Measurements from ENCODE around the gene CD22. TPM values are rescaled to one million over a fixed set of nuclear protein-coding genes. Genes with fewer than 3 reads are reported as not detected.

Gene CD22
- total and polyA plus RNA-seq, 8 donors = 2.0 to 5.7 (median 4.0) TPM; not detected in 3

DNA sequence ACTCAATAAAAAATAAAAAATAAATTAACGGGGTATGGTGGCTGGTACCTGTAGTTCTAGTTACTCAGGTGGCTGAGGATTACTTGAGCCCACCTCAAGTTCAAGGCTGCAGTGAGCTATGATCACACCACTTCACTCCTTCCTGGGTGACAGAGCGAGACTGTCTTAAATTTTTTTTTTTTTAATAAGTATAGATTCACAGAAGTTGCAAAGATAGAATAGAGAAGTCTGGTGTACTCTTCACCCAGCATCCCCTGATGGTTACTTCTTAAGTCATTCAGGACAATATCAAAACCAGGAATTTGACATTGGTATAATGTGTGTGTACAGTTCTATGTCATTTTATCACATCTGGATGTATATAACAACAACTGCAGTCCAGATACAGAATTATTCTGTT is 7.7 kb upstream of the CD22 start:
- Histone ChIP-seq H3K9me3 (peaks cover 0 to 10% (median 8%) of the 10 kb centered on the region in 4 donors), H3K36me3 (no peaks in the 10 kb centered on the region), H3K27ac (no peak overlapping the region), H3K4me3 (no peak overlapping the region), H3K27me3 (peaks cover 0 to 5% (median 0%) of the 10 kb centered on the region in 3 donors), H3K4me1 (peaks cover 0 to 19% (median 0%) of the 10 kb centered on the region in 4 donors)
- no peak for DNase-seq
- TF ChIP-seq POLR2A (IDR thresholded peaks at IDR 0.05) (no peak), CTCF (IDR thresholded peaks at IDR 0.05) (no peak), POLR2AphosphoS5 (IDR thresholded peaks at IDR 0.05) (no peak), EP300 (IDR thresholded peaks at IDR 0.05) (no peak)
- WGBS, 5 donors = 90 to 98% (median 92%) methylated on average over 2 of the region's 2 CpGs
- intact Hi-C loops (cut with DNase I; ENCODE audit: low total_unique reads) = no loop called here

DNA sequence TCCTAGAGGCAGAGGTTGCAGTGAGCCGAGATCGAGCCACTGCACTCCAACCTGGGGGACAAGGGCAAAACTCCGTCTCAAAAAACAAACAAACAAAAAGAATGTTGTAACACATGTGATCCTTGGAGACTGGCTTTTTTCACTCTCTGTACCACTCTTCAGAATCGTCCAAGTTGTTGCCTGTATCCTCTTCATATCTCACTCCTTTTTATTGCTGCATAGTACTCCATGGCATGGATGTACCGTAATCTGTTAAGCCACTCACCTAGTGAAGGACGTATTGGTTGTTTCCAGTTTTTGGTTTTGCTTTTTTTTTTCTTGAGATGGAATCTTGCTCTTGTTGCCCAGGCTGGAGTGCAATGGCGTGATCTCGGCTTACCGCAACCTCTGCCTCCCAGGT is 7.0 kb upstream of the CD22 start:
- intact Hi-C loops (cut with DNase I; ENCODE audit: low total_unique reads) = no loop called here
- H3K4me3 ChIP-seq = no peak overlapping the region

GRCh38 chr19:35327642-35328041 is 1.3 kb upstream of the CD22 start:
- TF ChIP-seq CTCF (IDR thresholded peaks at IDR 0.05) (no peak), POLR2A (IDR thresholded peaks at IDR 0.05) (no peak), POLR2AphosphoS5 (IDR thresholded peaks at IDR 0.05) (no peak), EP300 (IDR thresholded peaks at IDR 0.05) (no peak)
- 60 to 73% (median 69%) methylated on average over 4 of the region's 4 CpGs for WGBS, 5 donors
- intact Hi-C loops (cut with DNase I; ENCODE audit: low total_unique reads) = no loop called here
- DNase-seq = no peak
- H3K9me3 ChIP-seq = no peaks in the 10 kb centered on the region
- H3K4me3 ChIP-seq = no peak overlapping the region
- H3K27ac ChIP-seq = no peak overlapping the region
- no peaks in the 10 kb centered on the region for H3K36me3 ChIP-seq
- peaks cover 0 to 49% (median 9%) of the 10 kb centered on the region in 3 donors for H3K27me3 ChIP-seq
- H3K4me1 ChIP-seq = no peaks in the 10 kb centered on the region

More for the DNA sequence above, 7.0 kb upstream of the CD22 start:
- Histone ChIP-seq H3K27ac (no peak overlapping the region), H3K36me3 (no peaks in the 10 kb centered on the region), H3K4me1 (peaks cover 0 to 19% (median 0%) of the 10 kb centered on the region in 4 donors), H3K27me3 (peaks cover 0 to 9% (median 0%) of the 10 kb centered on the region in 3 donors), H3K9me3 (peaks cover 0 to 10% (median 8%) of the 10 kb centered on the region in 4 donors)
- TF ChIP-seq POLR2A (IDR thresholded peaks at IDR 0.05) = no peak
- TF ChIP-seq POLR2AphosphoS5 (IDR thresholded peaks at IDR 0.05) = no peak
- no peak for TF ChIP-seq CTCF (IDR thresholded peaks at IDR 0.05)
- TF ChIP-seq EP300 (IDR thresholded peaks at IDR 0.05) = no peak
- DNase-seq = no peak
- WGBS, 5 donors = 93 to 97% (median 93%) methylated on average over 9 of the region's 9 CpGs

- DNase-seq = no peak
- TF ChIP-seq CTCF (IDR thresholded peaks at IDR 0.05) = no peak
- TF ChIP-seq POLR2A (IDR thresholded peaks at IDR 0.05) = no peak
- TF ChIP-seq EP300 (IDR thresholded peaks at IDR 0.05) = no peak
- TF ChIP-seq POLR2AphosphoS5 (IDR thresholded peaks at IDR 0.05) = no peak
- Histone ChIP-seq H3K9me3 (no peaks in the 10 kb centered on the region), H3K27me3 (peaks cover 0 to 64% (median 13%) of the 10 kb centered on the region in 3 donors), H3K27ac (no peak overlapping the region), H3K36me3 (no peaks in the 10 kb centered on the region), H3K4me1 (no peaks in the 10 kb centered on the region), H3K4me3 (peak overlapping the region in 1 of 4 donors; percentile 5)
- WGBS, 5 donors = 65 to 82% (median 78%) methylated on average over 4 of the region's 4 CpGs
- intact Hi-C loops (cut with DNase I; ENCODE audit: low total_unique reads) = no loop called here
Observed at GRCh38 chr19:35329323-35329722, 336 bp downstream of the CD22 start.
